ENCODE data around the gene TMEM217. TPM values are rescaled to one million over a fixed set of nuclear protein-coding genes. Genes with fewer than 3 reads are reported as not detected.

TMEM217 gene
- total and polyA plus RNA-seq, 4 donors, result 0.50 to 2.7 (median 1.4) TPM

DNA sequence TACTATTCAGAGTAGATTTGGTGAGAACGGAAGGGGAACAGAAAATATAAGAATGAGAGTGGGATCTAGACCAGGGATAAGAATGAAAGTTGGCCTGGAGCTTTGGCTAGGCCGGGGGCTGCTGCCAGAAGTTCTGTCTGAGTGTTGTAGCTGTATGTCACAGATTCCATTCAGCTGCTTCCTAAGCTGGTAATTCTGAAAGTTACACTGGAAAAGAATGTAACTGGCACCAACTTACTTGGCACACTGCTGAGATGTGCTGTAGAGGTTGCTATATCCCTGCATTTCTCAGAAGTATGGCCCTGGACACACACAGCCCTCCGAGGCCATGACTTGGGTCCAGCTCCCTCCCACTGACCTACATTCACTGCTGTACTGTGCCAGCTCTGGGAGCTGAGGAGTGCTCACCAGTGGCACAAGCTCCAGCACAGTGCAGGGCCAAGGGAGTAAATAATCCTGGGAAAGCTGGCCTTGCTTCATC, 25.8 kb upstream of the TMEM217 start:
- peaks cover 0 to 2% of the 10 kb centered on the region in 2 donors for H3K36me3 ChIP-seq (ENCODE audit: control insufficient read depth in 1 of 2, insufficient read depth in 2 of 2, low read length in 1 of 2)

GRCh38 chr6:37283268-37283667, 25.3 kb upstream of the TMEM217 start:
- intact Hi-C loops (cut with DNase I), result loop anchor here in 1 of 2 donors (5.0 kb wide), 1 partner anchor 41 kb away; no protein-coding TSS in a partner anchor
- no peak overlapping the region for H3K4me3 ChIP-seq (ENCODE audit: low read length in 2 of 2)
- no peak for DNase-seq
- peak overlapping the region; percentile 64 to 76 for H3K27ac ChIP-seq (ENCODE audit: low read depth in 1 of 2, low read length in 2 of 2)
- H3K9me3 ChIP-seq (ENCODE audit: control insufficient read depth, low read length), result no peaks in the 10 kb centered on the region
- H3K36me3 ChIP-seq (ENCODE audit: control insufficient read depth in 1 of 2, insufficient read depth in 2 of 2, low read length in 1 of 2), result peaks cover 0 to 2% of the 10 kb centered on the region in 2 donors
- no peaks in the 10 kb centered on the region for H3K27me3 ChIP-seq (ENCODE audit: control insufficient read depth in 1 of 2, insufficient read depth in 2 of 2, low read length in 1 of 2)
- no peak for ATAC-seq (ENCODE audit: low FRiP score)
- 19 to 21% methylated on average over 3 of the region's 3 CpGs for WGBS, 2 donors
- H3K4me1 ChIP-seq (ENCODE audit: control insufficient read depth in 1 of 2, insufficient read depth in 2 of 2, low read length in 2 of 2), result peaks cover 0 to 7% of the 10 kb centered on the region in 2 donors

More for the DNA sequence above, 25.8 kb upstream of the TMEM217 start:
- DNase-seq (peak; percentile 86 to 90), ATAC-seq (ENCODE audit: low FRiP score) (peak; percentile 93)
- H3K9me3 ChIP-seq (ENCODE audit: control insufficient read depth, low read length), result no peaks in the 10 kb centered on the region
- H3K27ac ChIP-seq (ENCODE audit: low read depth in 1 of 2, low read length in 2 of 2), result peak overlapping the region; percentile 64 to 76
- intact Hi-C loops (cut with DNase I), result loop anchor here in 1 of 2 donors (5.0 kb wide), 1 partner anchor 41 kb away; no protein-coding TSS in a partner anchor
- 3 to 5% methylated on average over 3 of the region's 3 CpGs for WGBS, 2 donors
- H3K27me3 ChIP-seq (ENCODE audit: control insufficient read depth in 1 of 2, insufficient read depth in 2 of 2, low read length in 1 of 2), result no peaks in the 10 kb centered on the region
- H3K4me1 ChIP-seq (ENCODE audit: control insufficient read depth in 1 of 2, insufficient read depth in 2 of 2, low read length in 2 of 2), result peaks cover 0 to 4% of the 10 kb centered on the region in 2 donors
- no peak overlapping the region for H3K4me3 ChIP-seq (ENCODE audit: low read length in 2 of 2)

- no peak for DNase-seq
Measured at GRCh38 chr6:37282371-37282770, 24.4 kb upstream of the TMEM217 start.

GRCh38 chr6:37280162-37280887, 22.4 kb upstream of the TMEM217 start:
- no peaks in the 10 kb centered on the region for H3K9me3 ChIP-seq (ENCODE audit: control insufficient read depth, low read length)
- H3K27me3 ChIP-seq (ENCODE audit: control insufficient read depth in 1 of 2, insufficient read depth in 2 of 2, low read length in 1 of 2), result no peaks in the 10 kb centered on the region
- intact Hi-C loops (cut with DNase I), result loop anchor here in 1 of 2 donors (5.0 kb wide), 1 partner anchor 38 kb away; no protein-coding TSS in a partner anchor
- ATAC-seq (ENCODE audit: low FRiP score) (no peak), DNase-seq (no peak)
- no peak overlapping the region for H3K4me3 ChIP-seq (ENCODE audit: low read length in 2 of 2)
- H3K4me1 ChIP-seq (ENCODE audit: control insufficient read depth in 1 of 2, insufficient read depth in 2 of 2, low read length in 2 of 2), result peaks cover 1 to 11% of the 10 kb centered on the region in 2 donors
- 54 to 64% methylated on average over 8 of the region's 8 CpGs for WGBS, 2 donors
- H3K27ac ChIP-seq (ENCODE audit: low read depth in 1 of 2, low read length in 2 of 2), result peak overlapping the region; percentile 20 to 87
- H3K36me3 ChIP-seq (ENCODE audit: control insufficient read depth in 1 of 2, insufficient read depth in 2 of 2, low read length in 1 of 2), result peaks cover 2 to 3% of the 10 kb centered on the region in 2 donors

More at GRCh38 chr6:37282371-37282770, 24.4 kb upstream of the TMEM217 start:
- Histone ChIP-seq H3K4me1 (ENCODE audit: control insufficient read depth in 1 of 2, insufficient read depth in 2 of 2, low read length in 2 of 2) (peaks cover 1 to 8% of the 10 kb centered on the region in 2 donors), H3K4me3 (ENCODE audit: low read length in 2 of 2) (no peak overlapping the region), H3K36me3 (ENCODE audit: control insufficient read depth in 1 of 2, insufficient read depth in 2 of 2, low read length in 1 of 2) (peaks cover 0 to 2% of the 10 kb centered on the region in 2 donors), H3K9me3 (ENCODE audit: control insufficient read depth, low read length) (no peaks in the 10 kb centered on the region), H3K27me3 (ENCODE audit: control insufficient read depth in 1 of 2, insufficient read depth in 2 of 2, low read length in 1 of 2) (no peaks in the 10 kb centered on the region), H3K27ac (ENCODE audit: low read depth in 1 of 2, low read length in 2 of 2) (peak overlapping the region; percentile 13 to 76)
- intact Hi-C loops (cut with DNase I), result loop anchor here in 1 of 2 donors (5.0 kb wide), 1 partner anchor 40 kb away; no protein-coding TSS in a partner anchor
- 95 to 98% methylated on average over 2 of the region's 2 CpGs for WGBS, 2 donors
- ATAC-seq (ENCODE audit: low FRiP score), result no peak

DNA sequence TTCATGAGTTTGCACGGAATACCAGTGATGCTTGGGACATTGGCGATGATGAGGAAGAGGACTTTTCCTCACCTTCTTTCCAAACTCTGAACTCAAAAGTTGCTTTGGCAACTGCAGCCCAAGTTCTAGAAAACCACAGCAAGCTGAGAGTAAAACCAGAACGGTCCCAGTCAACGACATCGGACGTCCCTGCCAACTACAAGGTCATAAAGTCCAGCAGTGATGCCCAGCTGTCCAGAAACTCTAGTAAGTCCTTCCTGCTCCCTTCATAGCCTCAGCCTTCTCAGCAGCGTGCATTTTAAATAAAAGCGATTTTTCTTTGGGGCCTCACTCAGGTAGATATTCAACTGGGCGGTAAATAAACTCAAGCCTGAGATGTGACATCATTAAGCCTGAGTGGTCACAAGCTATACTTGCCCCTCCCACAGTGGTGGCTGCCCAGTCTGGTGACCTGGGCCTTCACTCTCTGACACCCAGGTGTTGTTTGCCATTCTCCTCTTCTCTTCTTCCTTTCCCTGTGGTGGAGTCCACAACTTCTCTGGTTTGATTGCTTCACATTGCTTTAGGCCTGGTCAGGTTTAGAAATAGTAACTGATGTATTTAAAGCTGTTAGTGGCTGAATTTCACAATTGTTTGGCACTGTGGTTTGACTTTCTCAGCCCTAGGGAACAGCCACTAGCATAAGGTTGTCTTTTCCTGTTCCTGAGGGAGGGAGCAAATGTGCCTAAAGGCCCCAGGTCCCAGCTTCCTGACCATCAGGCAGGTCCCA, 21.6 kb upstream of the TMEM217 start:
- intact Hi-C loops (cut with DNase I), result loop anchor here in 1 of 2 donors (5.0 kb wide), 1 partner anchor 37 kb away; no protein-coding TSS in a partner anchor
- Histone ChIP-seq H3K36me3 (ENCODE audit: control insufficient read depth in 1 of 2, insufficient read depth in 2 of 2, low read length in 1 of 2) (peaks cover 0 to 3% of the 10 kb centered on the region in 2 donors), H3K4me1 (ENCODE audit: control insufficient read depth in 1 of 2, insufficient read depth in 2 of 2, low read length in 2 of 2) (peaks cover 1 to 11% of the 10 kb centered on the region in 2 donors), H3K4me3 (ENCODE audit: low read length in 2 of 2) (no peak overlapping the region), H3K27me3 (ENCODE audit: control insufficient read depth in 1 of 2, insufficient read depth in 2 of 2, low read length in 1 of 2) (no peaks in the 10 kb centered on the region), H3K9me3 (ENCODE audit: control insufficient read depth, low read length) (no peaks in the 10 kb centered on the region), H3K27ac (ENCODE audit: low read depth in 1 of 2, low read length in 2 of 2) (peak overlapping the region; percentile 20 to 87)
- ATAC-seq (ENCODE audit: low FRiP score) (peak; percentile 57), DNase-seq (no peak)
- WGBS, 2 donors, result 76 to 83% methylated on average over 9 of the region's 9 CpGs

DNA sequence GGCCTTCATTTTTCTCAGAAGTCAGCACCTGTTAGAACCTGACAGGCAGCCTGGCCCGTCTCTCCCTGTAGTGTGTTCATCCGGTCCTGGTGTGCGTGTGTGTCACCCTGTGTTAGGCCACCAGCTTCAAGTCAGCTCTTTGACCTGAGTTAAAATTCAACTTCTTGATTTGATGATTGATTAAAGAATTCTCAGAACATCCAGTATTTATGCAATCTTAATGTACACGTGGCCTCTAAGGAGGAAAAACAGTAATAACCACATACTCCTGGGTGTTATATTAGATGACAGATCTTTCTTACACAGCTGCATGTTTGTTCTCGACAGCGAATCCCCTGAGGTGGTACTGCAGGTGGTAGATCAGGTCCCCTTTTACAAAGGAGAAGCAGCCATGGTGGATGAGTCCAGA, 19.1 kb upstream of the TMEM217 start:
- 87 to 93% methylated on average over 6 of the region's 6 CpGs for WGBS, 2 donors
- H3K27ac ChIP-seq (ENCODE audit: low read depth in 1 of 2, low read length in 2 of 2), result no peak overlapping the region
- no peaks in the 10 kb centered on the region for H3K27me3 ChIP-seq (ENCODE audit: control insufficient read depth in 1 of 2, insufficient read depth in 2 of 2, low read length in 1 of 2)
- H3K9me3 ChIP-seq (ENCODE audit: control insufficient read depth, low read length), result no peaks in the 10 kb centered on the region
- no peak for ATAC-seq (ENCODE audit: low FRiP score)
- intact Hi-C loops (cut with DNase I), result no loop called here
- H3K36me3 ChIP-seq (ENCODE audit: control insufficient read depth in 1 of 2, insufficient read depth in 2 of 2, low read length in 1 of 2), result peaks cover 0 to 6% of the 10 kb centered on the region in 2 donors
- no peak overlapping the region for H3K4me3 ChIP-seq (ENCODE audit: low read length in 2 of 2)
- no peak for DNase-seq
- H3K4me1 ChIP-seq (ENCODE audit: control insufficient read depth in 1 of 2, insufficient read depth in 2 of 2, low read length in 2 of 2), result peaks cover 1 to 11% of the 10 kb centered on the region in 2 donors

GRCh38 chr6:37275350-37275749, 17.4 kb upstream of the TMEM217 start:
- ATAC-seq (ENCODE audit: low FRiP score), result no peak
- H3K27ac ChIP-seq (ENCODE audit: low read depth in 1 of 2, low read length in 2 of 2), result no peak overlapping the region
- H3K4me1 ChIP-seq (ENCODE audit: control insufficient read depth in 1 of 2, insufficient read depth in 2 of 2, low read length in 2 of 2), result peaks cover 1 to 11% of the 10 kb centered on the region in 2 donors
- H3K36me3 ChIP-seq (ENCODE audit: control insufficient read depth in 1 of 2, insufficient read depth in 2 of 2, low read length in 1 of 2), result peaks cover 0 to 8% of the 10 kb centered on the region in 2 donors
- 100% methylated on average over 1 of the region's 1 CpG for WGBS, 2 donors
- no peaks in the 10 kb centered on the region for H3K27me3 ChIP-seq (ENCODE audit: control insufficient read depth in 1 of 2, insufficient read depth in 2 of 2, low read length in 1 of 2)
- H3K9me3 ChIP-seq (ENCODE audit: control insufficient read depth, low read length), result no peaks in the 10 kb centered on the region
- no peak for DNase-seq
- intact Hi-C loops (cut with DNase I), result no loop called here
- H3K4me3 ChIP-seq (ENCODE audit: low read length in 2 of 2), result no peak overlapping the region

DNA sequence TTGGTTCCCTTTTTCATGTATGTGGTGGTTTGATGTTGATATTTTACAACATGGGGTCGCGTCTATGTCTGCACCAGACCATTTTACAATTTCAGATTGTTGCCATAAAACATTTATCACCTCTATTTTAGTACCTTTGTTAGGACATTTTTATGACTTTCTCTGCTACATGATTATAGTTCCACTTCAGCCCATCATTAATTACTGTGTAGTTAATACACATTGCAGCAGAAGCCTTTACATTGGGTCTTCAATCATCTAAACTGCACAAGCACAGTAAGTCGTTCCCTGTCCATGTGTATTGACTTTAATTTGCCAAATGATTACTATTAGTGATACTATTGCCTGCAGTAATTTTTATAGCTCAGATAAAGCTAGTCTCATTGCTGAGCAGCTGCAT, 15.7 kb upstream of the TMEM217 start:
- H3K27ac ChIP-seq (ENCODE audit: low read depth in 1 of 2, low read length in 2 of 2), result no peak overlapping the region
- peaks cover 0 to 8% of the 10 kb centered on the region in 2 donors for H3K36me3 ChIP-seq (ENCODE audit: control insufficient read depth in 1 of 2, insufficient read depth in 2 of 2, low read length in 1 of 2)
- intact Hi-C loops (cut with DNase I), result no loop called here
- 70 to 74% methylated on average over 3 of the region's 3 CpGs for WGBS, 2 donors
- no peaks in the 10 kb centered on the region for H3K27me3 ChIP-seq (ENCODE audit: control insufficient read depth in 1 of 2, insufficient read depth in 2 of 2, low read length in 1 of 2)
- H3K4me1 ChIP-seq (ENCODE audit: control insufficient read depth in 1 of 2, insufficient read depth in 2 of 2, low read length in 2 of 2), result peaks cover 1 to 7% of the 10 kb centered on the region in 2 donors
- H3K9me3 ChIP-seq (ENCODE audit: control insufficient read depth, low read length), result no peaks in the 10 kb centered on the region
- DNase-seq (no peak), ATAC-seq (ENCODE audit: low FRiP score) (no peak)
- no peak overlapping the region for H3K4me3 ChIP-seq (ENCODE audit: low read length in 2 of 2)

All from aorta (tissue), 5 donors.